Skeletal muscle cell (primary cell): ENCODE measurements around the gene SIGLEC12.
A peak's percentile ranks its signal among the peaks of the same experiment; 100 is the strongest.
"Not testable (repeated sequence)": the region's sequence is repeated elsewhere in the genome, so short reads cannot be mapped to it uniquely, and the experiment has no call there.

Experiments used
- DNase-seq: peaks from one replicate; pipeline ENCODE4 v3.0.0-alpha.2; 2010; ENCODE audit warnings: low read depth
- H3K4me3 ChIP-seq: 2 replicates; pipeline ENCODE4 v1.5.1; 2011; ENCODE audit warnings: low read depth, mild to moderate bottlenecking, control low read depth, low read length, moderate library complexity

The SIGLEC12 gene

DNA sequence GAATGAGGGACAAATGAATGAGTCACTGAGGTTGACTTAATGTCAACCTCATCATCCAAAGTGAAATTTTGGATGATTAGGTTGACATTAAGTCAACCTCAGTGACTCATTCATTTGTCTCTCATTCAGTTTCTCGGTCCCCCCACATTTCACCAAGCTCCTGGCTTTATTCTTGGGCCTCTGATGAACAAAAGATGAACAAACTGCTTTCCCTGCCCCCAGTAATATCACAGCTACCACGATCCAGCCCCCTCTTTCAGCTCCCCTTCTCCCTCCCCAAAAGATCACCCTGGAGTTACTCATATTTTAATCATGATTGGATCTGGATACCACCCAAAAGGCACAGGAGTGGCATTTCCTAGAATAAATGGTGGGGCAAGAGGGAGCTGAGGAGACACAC, 12.5 kb downstream of the SIGLEC12 start:
- no peak for DNase-seq

DNA sequence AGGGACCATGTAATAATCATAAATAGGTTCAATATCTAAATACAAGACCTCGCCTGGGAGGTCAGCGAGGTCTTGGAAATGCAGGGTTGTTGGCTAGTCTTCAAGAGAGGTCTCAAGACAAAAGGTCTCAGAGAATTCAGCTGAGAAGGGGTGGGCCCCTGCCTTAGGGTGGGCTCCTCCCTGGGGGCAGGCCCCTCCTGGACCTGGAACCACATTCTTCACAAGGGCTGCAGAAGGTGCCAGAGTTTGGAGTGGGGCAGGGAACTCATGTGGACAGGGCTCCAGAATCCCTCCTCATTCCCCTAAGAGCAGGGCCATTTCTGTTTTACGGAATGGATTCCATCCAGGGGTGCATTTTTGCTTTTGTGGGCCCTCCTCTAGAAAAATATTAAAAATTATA, 13.1 kb downstream of the SIGLEC12 start:
- no peak overlapping the region for H3K4me3 ChIP-seq
- DNase-seq: no peak

More for the DNA sequence above, 12.5 kb downstream of the SIGLEC12 start:
- no peak overlapping the region for H3K4me3 ChIP-seq

- DNase-seq: no peak
- H3K4me3 ChIP-seq: no peak overlapping the region
Observed at GRCh38 chr19:51485960-51486660, 15.5 kb downstream of the SIGLEC12 start.

GRCh38 chr19:51480590-51480989, 21.0 kb downstream of the SIGLEC12 start:
- no peak for DNase-seq

GRCh38 chr19:51479531-51480331, 21.9 kb downstream of the SIGLEC12 start:
- H3K4me3 ChIP-seq: no peak overlapping the region
- no peak for DNase-seq

More at GRCh38 chr19:51480590-51480989, 21.0 kb downstream of the SIGLEC12 start:
- H3K4me3 ChIP-seq: no peak overlapping the region

DNA sequence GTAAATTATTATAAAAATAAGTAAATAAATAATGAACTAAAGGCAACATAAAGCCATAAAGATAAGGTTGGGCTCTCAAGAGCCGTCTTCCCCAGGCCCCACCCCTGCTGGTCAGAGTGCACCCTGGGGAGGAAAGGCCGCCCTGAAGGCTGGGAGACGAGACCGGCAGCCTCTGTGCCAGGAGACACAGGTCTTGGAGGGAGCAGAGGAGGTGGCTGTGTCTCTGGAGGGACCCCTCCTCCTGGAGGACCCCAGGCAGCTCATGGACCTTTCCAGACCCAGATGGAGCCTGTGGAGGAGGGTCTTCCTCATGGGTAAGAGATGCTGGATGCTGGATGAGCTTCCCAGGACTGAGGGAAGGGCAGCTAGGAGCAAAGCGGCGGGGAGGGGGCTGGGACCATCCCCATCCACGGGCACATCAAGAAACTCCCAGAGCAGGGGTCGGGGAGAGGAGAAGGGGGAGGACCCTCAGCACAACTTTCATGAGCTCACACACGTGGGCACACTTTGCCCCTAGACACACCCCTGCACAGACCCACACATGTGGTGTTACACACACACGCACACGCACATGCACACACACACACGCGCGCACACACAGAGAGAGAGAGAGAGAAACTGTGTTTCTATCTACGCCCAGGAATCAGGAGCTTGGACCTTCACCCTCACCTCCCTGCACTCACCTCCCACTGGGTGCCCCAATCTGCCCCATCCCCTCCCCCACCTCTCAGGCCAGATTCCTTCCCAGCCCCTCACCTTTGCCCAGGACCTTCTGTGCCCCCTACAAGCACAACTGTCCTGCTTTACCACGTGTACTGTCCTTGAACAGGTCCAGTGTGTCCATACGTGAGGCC, 23.0 kb downstream of the SIGLEC12 start, which contains the start of gene CEACAM18:
Gene CEACAM18, plus strand, starts transcription at position 159 of the 854 bp plus-strand sequence.
- no peak within 1 kb of the TSS for H3K4me3 ChIP-seq
- no peak for DNase-seq

DNA sequence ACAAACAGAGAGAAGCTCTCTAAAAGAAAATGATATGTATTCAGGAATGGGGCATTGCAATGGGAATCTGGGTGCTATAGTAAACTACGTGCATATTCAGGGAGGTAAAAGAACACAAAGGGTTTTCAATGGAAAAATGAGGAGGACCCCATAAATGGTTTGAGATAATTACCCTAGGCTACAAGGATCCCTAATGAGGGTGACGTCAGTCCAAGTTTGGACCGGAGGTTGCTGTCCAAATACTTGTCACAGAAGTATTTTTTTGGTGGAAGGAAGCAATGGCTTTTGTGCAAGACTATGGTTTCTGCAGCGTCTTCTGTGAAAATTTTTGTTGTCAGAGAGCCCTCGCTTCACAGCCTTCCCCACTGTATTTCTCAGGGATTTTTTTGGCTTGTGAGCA, 24.3 kb downstream of the SIGLEC12 start:
- DNase-seq: no peak

GRCh38 chr19:51476164-51476563, 25.4 kb downstream of the SIGLEC12 start:
- no peak overlapping the region for H3K4me3 ChIP-seq
- DNase-seq: no peak

More for the DNA sequence above, 24.3 kb downstream of the SIGLEC12 start:
- no peak overlapping the region for H3K4me3 ChIP-seq

DNA sequence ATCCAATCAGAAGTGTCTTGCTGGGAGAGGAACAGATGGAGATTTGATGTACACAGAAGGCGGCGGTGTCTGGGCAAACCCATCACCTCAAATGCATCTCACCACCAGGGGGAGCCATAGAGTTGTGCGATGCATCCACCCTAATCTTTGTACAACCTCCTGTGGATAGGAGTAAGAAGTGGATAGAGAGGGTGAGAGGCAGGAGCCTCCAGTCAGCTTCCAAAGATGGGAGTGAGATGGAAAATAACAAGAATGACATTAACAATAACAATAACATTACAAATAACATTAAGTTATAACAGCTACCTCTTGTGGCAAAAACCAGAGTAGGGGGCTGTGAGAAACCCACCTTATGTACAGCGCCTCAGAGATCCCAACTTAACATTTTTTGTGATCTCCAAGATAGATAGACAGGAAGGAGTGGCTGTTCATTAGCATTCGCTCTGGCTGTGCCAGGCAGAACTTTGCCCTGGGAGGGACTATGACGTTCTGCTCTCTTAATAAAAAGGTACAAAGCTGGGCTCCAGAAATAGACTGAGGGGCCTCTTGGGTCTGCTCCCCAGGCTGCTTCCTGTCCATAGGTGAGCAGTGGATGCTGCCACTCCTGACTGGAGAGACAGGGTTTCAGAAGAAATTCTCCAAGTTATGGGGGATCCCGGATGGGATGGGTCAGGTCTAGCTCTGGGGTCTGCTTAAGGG, 28.4 kb downstream of the SIGLEC12 start:
- no peak overlapping the region for H3K4me3 ChIP-seq
- DNase-seq: peak; percentile 16

- DNase-seq: no peak
- no peak overlapping the region for H3K4me3 ChIP-seq
Observed at GRCh38 chr19:51472607-51473006, 29.0 kb downstream of the SIGLEC12 start.

DNA sequence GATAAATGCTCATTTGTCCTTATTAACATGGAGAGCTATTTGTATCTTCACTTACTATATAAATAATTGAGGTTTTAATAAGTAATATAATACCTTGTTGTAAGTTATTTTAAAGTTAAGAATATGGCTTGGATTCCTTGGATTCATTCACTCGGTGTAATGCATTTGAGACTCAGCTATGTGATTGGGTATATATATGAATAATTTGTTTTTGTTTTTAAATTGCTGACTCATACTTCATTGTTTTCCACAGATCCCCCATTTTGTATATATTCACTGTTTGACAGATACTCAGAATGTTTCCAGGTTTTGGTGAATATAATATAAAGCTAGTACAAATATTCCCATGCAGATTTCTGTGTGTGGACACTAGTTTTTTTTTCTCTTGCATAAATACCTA, 30.1 kb downstream of the SIGLEC12 start:
- H3K4me3 ChIP-seq: no peak overlapping the region
- no peak for DNase-seq

DNA sequence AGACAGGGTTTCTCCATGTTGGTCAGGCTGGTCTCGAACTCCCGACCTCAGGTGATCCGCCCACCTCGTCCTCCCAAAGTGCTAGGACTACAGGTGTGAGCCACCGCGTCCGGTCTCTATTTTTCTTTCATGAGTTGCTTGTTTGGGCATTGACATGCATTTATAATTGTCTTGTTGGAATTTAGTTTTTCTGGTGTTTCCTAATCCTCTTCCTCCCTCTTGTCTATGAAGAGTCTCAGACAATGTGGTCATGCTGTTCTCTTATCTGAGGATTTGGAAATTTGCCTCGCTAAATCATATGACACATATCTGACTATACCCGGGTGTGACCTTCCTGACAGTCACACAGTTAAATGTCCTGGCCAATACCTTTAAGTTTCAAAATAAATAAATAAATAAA, 30.6 kb downstream of the SIGLEC12 start:
- no peak overlapping the region for H3K4me3 ChIP-seq
- no peak for DNase-seq

- no peak overlapping the region for H3K4me3 ChIP-seq
- no peak for DNase-seq
Observed at GRCh38 chr19:51469629-51470028, 32.0 kb downstream of the SIGLEC12 start.

DNA sequence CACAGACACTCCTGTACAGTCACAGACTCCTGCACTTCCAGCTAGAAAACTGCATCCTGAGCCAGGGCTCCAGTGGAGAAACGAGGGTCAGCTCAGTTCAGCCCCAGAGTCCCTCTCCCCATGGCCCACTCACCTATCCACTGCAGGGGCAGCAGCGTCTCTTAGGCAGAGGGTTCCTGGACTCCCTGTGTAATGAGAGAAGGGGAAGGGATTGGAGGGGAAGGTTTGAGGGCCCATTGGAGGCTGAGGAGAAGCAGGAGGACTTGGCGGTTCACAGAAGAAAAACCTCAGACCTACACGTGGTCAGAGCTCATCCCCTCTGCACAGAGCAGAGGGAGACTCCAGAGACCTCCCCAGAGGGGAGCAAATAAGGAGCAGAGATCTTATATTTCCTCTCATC, 32.4 kb downstream of the SIGLEC12 start:
- no peak overlapping the region for H3K4me3 ChIP-seq
- no peak for DNase-seq

GRCh38 chr19:51468545-51468920, 33.1 kb downstream of the SIGLEC12 start:
- DNase-seq: no peak
- H3K4me3 ChIP-seq: no peak overlapping the region

DNA sequence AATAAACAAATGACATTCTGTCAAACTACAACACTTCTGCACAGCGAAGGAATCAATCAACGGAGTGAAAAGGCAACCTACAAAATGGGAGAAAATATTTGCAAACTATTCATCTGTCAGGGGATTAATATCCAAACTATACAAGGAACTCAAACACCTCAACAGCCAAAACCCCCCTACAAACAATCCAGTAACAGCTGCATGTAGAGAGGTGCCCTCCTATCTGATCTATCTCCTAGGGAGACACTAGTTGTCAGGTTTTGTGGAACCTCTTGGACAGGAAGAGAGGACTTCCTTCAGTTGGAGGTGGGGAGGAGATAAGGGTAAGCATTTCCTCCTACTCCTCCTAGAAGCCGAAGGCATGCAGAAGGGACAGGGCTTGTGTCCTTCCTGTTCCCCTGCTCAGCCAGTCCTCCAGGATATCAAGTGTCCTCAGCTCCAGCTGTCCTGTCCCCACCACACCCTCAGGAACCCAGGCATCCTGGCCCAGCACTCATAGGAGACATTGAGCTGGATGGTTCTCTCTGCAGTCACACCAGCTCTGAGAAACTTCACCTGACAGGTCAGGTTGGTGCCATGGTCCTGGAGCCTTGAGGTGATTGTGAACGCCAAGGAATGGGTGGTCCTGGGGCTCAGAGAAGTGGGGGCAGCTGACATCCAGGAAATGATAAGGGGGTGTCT, 33.6 kb downstream of the SIGLEC12 start:
- DNase-seq: no peak

GRCh38 chr19:51466723-51467122, 34.9 kb downstream of the SIGLEC12 start:
- no peak for DNase-seq

More for the DNA sequence above, 33.6 kb downstream of the SIGLEC12 start:
- H3K4me3 ChIP-seq: no peak overlapping the region

GRCh38 chr19:51463976-51464581, 37.5 kb downstream of the SIGLEC12 start:
- not testable (repeated sequence) for H3K4me3 ChIP-seq, DNase-seq

More at GRCh38 chr19:51466723-51467122, 34.9 kb downstream of the SIGLEC12 start:
- H3K4me3 ChIP-seq: no peak overlapping the region
